HCT116 (cell line): ENCODE measurements around the gene GBP5.

Source experiments
- ATF3 ChIP-seq: IDR thresholded peaks from 2 replicates; pipeline ENCODE4 v1.6.1; 2012
- CTCF ChIP-seq, 3 experiments: fragments of 200-600 bp in 1 of 3; sonication (generic) in 1 of 3; IDR thresholded peaks in 2 of 3; conservative IDR thresholded peaks in 1 of 3; 2 replicates each; pipeline ENCODE4 v1.5.1; 2012 to 2017; ENCODE audit warnings: low read depth in 2 of 3, low read length in 2 of 3, antibody characterized with exemption in 1 of 3, borderline replicate concordance in 1 of 3, control low read depth in 1 of 3, mild to moderate bottlenecking in 1 of 3, mixed read lengths in 1 of 3, mixed run types in 1 of 3, moderate library complexity in 1 of 3; ENCODE audit not compliant: insufficient read depth in 1 of 3
- EZH2 ChIP-seq: fragments of 200-600 bp; sonication (generic); IDR thresholded peaks from 2 replicates; pipeline ENCODE4 v1.6.1; 2017; ENCODE audit warnings: antibody characterized with exemption, mixed run types
- EZH2phosphoT487 ChIP-seq: fragments of 200-600 bp; IDR thresholded peaks from 2 replicates; pipeline ENCODE4 v1.6.1; 2018; ENCODE audit warnings: antibody characterized with exemption, borderline replicate concordance
- FOSL1 ChIP-seq: IDR thresholded peaks from 2 replicates; pipeline ENCODE4 v1.6.1; 2012; ENCODE audit warnings: low read depth
- MAX ChIP-seq: IDR thresholded peaks from 2 replicates; pipeline ENCODE4 v1.6.1; 2012
- POLR2A ChIP-seq: IDR thresholded peaks from 2 replicates; pipeline ENCODE4 v1.7.0; 2011; ENCODE audit warnings: borderline replicate concordance; ENCODE audit not compliant: insufficient read depth, insufficient read length; ENCODE audit errors: extremely low read depth
- RAD21 ChIP-seq: IDR thresholded peaks from 2 replicates; pipeline ENCODE4 v1.6.1; 2012; ENCODE audit warnings: low read depth, mild to moderate bottlenecking
- SIN3A ChIP-seq: IDR thresholded peaks from 2 replicates; pipeline ENCODE4 v1.6.1; 2012; ENCODE audit warnings: low read depth
- TCF7L2 ChIP-seq: IDR thresholded peaks from 2 replicates; pipeline ENCODE4 v1.7.0; 2011; ENCODE audit warnings: borderline replicate concordance, inconsistent platforms; ENCODE audit not compliant: insufficient read depth, insufficient read length; ENCODE audit errors: extremely low read depth
- YY1 ChIP-seq: IDR thresholded peaks from 2 replicates; pipeline ENCODE4 v1.6.1; 2011; ENCODE audit warnings: low read length, low read depth, moderate library complexity, mild to moderate bottlenecking; ENCODE audit not compliant: insufficient replicate concordance; ENCODE audit errors: extremely low read depth
- ZBTB33 ChIP-seq: IDR thresholded peaks from 2 replicates; pipeline ENCODE4 v1.6.1; 2011; ENCODE audit warnings: mild to moderate bottlenecking, low read length, moderate library complexity; ENCODE audit not compliant: insufficient replicate concordance; ENCODE audit errors: extremely low read depth

GRCh38 chr1:89286549-89287180 lies 14.0 kb upstream of the GBP5 start:
- TF ChIP-seq POLR2A: no peak
- no peak for TF ChIP-seq CTCF (IDR thresholded peaks at IDR 0.05 in 2 of 3, conservative IDR thresholded peaks at IDR 0.05 in 1 of 3; ENCODE audit: borderline replicate concordance in 1 of 3, insufficient read depth in 1 of 3, low read depth in 2 of 3, low read length in 2 of 3)
- no peak for TF ChIP-seq ZBTB33
- no peak for TF ChIP-seq FOSL1
- TF ChIP-seq ATF3: no peak
- TF ChIP-seq TCF7L2: no peak
- no peak for TF ChIP-seq YY1
- TF ChIP-seq SIN3A: no peak
- TF ChIP-seq RAD21: no peak
- no peak for TF ChIP-seq EZH2phosphoT487
- no peak for TF ChIP-seq EZH2
- no peak for TF ChIP-seq MAX
